OCI-LY7 (cell line): ENCODE results near the gene CBX8. TPM values are rescaled to one million over a fixed set of nuclear protein-coding genes. Genes with fewer than 3 reads are reported as not detected.

Source experiments
- BruUV-seq: library from RNA; stranded (reverse); fragments of 400-500 nt; replicated peaks from 2 replicates; lab custom pipeline; 2021; lab: Mats Ljungman, UMichigan
- CTCF ChIA-PET: fragments of 300-600 bp; sonication (Branson Sonifier 250); formaldehyde crosslinking; loops from one replicate; lab custom pipeline; 2022; ENCODE audit warnings: antibody characterized with exemption; ENCODE audit not compliant: unreplicated experiment; lab: Charles Lee
- POLR2A ChIA-PET: fragments of 300-600 bp; sonication (Branson Sonifier 250); formaldehyde crosslinking; loops from one replicate; lab custom pipeline; 2022; ENCODE audit warnings: antibody characterized with exemption; lab: Charles Lee
- DNase-seq: peaks from one replicate; pipeline ENCODE4 v3.0.0-alpha.2; 2015; ENCODE audit warnings: low spot score
- H2AFZ ChIP-seq: fragments of 200-600 bp; sonication (generic), shearing (Covaris generic); 2 replicates; pipeline ENCODE4 v1.6.1; 2014; ENCODE audit warnings: mild to moderate bottlenecking, antibody characterized with exemption, low read length, moderate library complexity
- H3K27ac ChIP-seq: fragments of 200-600 bp; sonication (generic); 2 replicates; pipeline ENCODE4 v1.5.1; 2014; ENCODE audit warnings: mixed run types, low read depth, mild to moderate bottlenecking, moderate library complexity, low read length, inconsistent platforms; ENCODE audit not compliant: poor library complexity, severe bottlenecking
- H3K36me3 ChIP-seq: fragments of 200-600 bp; sonication (generic); 2 replicates; pipeline ENCODE4 v1.6.1; 2014; ENCODE audit warnings: mild to moderate bottlenecking, antibody characterized with exemption, low read length, moderate library complexity, mixed read lengths; ENCODE audit not compliant: insufficient read depth
- H3K4me1 ChIP-seq: fragments of 200-600 bp; sonication (generic); 2 replicates; pipeline ENCODE4 v1.5.1; 2014; ENCODE audit warnings: mild to moderate bottlenecking, low read length; ENCODE audit not compliant: insufficient read depth, poor library complexity, severe bottlenecking
- H3K4me2 ChIP-seq: fragments of 200-600 bp; sonication (generic); 2 replicates; pipeline ENCODE4 v1.6.1; 2014; ENCODE audit warnings: mild to moderate bottlenecking, low read length
- H3K4me3 ChIP-seq: fragments of 200-600 bp; sonication (generic); 2 replicates; pipeline ENCODE4 v1.5.1; 2014; ENCODE audit warnings: mild to moderate bottlenecking, low read depth, low read length; ENCODE audit not compliant: poor library complexity, severe bottlenecking
- H3K79me2 ChIP-seq: fragments of 200-600 bp; sonication (generic); 2 replicates; pipeline ENCODE4 v1.6.1; 2016; ENCODE audit warnings: low read depth, mild to moderate bottlenecking, low read length, moderate library complexity, mixed read lengths; ENCODE audit not compliant: insufficient read depth
- H3K9me2 ChIP-seq: fragments of 200-600 bp; sonication (generic); 2 replicates; pipeline ENCODE4 v1.6.1; 2016; ENCODE audit warnings: mild to moderate bottlenecking, low read length, mixed read lengths; ENCODE audit not compliant: insufficient read depth
- H3K9me3 ChIP-seq: fragments of 200-600 bp; sonication (generic); 2 replicates; pipeline ENCODE4 v1.6.1; 2014; ENCODE audit warnings: mild to moderate bottlenecking, mixed run types, low read length, mixed read lengths
- H4K20me1 ChIP-seq: fragments of 200-600 bp; sonication (generic); 2 replicates; pipeline ENCODE4 v1.6.1; 2014; ENCODE audit warnings: mild to moderate bottlenecking, antibody characterized with exemption, low read length, moderate library complexity, mixed read lengths; ENCODE audit not compliant: insufficient read depth
- CTCF ChIP-seq: fragments of 200-600 bp; sonication (generic); conservative IDR thresholded peaks from 2 replicates; pipeline ENCODE4 v1.5.1; 2014; ENCODE audit warnings: mild to moderate bottlenecking, antibody characterized with exemption, low read length, moderate library complexity, mixed read lengths
- EZH2phosphoT487 ChIP-seq: fragments of 200-600 bp; sonication (generic); IDR thresholded peaks from 2 replicates; pipeline ENCODE4 v1.6.1; 2018; ENCODE audit warnings: low read depth, borderline replicate concordance, mild to moderate bottlenecking, mixed run types, antibody characterized with exemption, low read length, moderate library complexity, mixed read lengths
- intact Hi-C: fragments of 100-400 bp; cut with micrococcal nuclease; formaldehyde crosslinking; loops from one replicate; pipeline ENCODE4 v1.10.0; 2022; ENCODE audit not compliant: unreplicated experiment
- total RNA-seq, 2 experiments: library from RNA; depleted of rRNA in 1 of 2; stranded (reverse); fragments of >200 nt in 1 of 2; shearing (Covaris generic) in 1 of 2; gene quantifications; 2 replicates each; pipeline ENCODE4 v1.2.3, GENCODE V29; 2014 to 2022

Gene CBX8
- total RNA-seq, 2 experiments from 2014 or later: 7.5 to 16.3 TPM

- no peaks in the 10 kb centered on the region for H3K9me2 ChIP-seq
- peaks cover 13% of the 10 kb centered on the region; the same call in 1 of the 2 replicates for H4K20me1 ChIP-seq
- no peak for DNase-seq
- peaks cover 37% of the 10 kb centered on the region for H3K79me2 ChIP-seq
- TF ChIP-seq EZH2phosphoT487: no peak
- no peak for TF ChIP-seq CTCF
- H3K27ac ChIP-seq: no peak overlapping the region
- intact Hi-C loops: no loop called here
- H3K4me3 ChIP-seq: no peak overlapping the region
- H3K4me2 ChIP-seq: no peak overlapping the region
- ChIA-PET CTCF (no interaction called here), POLR2A (interaction anchor here (0.6 kb wide), 1 partner anchor 37 kb away, joined by 3 read pairs; the partner anchor contains the start of gene CBX8)
- peaks cover 33% of the 10 kb centered on the region for H3K4me1 ChIP-seq
- BruUV-seq: no TSS peak
- peaks cover 59% of the 10 kb centered on the region for H3K36me3 ChIP-seq
- no peak overlapping the region for H2AFZ ChIP-seq
- no peaks in the 10 kb centered on the region for H3K9me3 ChIP-seq
Measured at GRCh38 chr17:79833744-79834564, 37.1 kb upstream of the CBX8 start.

GRCh38 chr17:79833110-79833450 is 36.2 kb upstream of the CBX8 start:
- H3K4me1 ChIP-seq: peaks cover 35% of the 10 kb centered on the region
- H3K4me2 ChIP-seq: no peak overlapping the region
- H3K36me3 ChIP-seq: peaks cover 54% of the 10 kb centered on the region
- ChIA-PET POLR2A (no interaction called here), CTCF (no interaction called here)
- no peak for DNase-seq
- H4K20me1 ChIP-seq: peaks cover 9% of the 10 kb centered on the region; the same call in 1 of the 2 replicates
- H3K9me2 ChIP-seq: no peaks in the 10 kb centered on the region
- no peak overlapping the region for H3K4me3 ChIP-seq
- intact Hi-C loops: no loop called here
- H3K9me3 ChIP-seq: no peaks in the 10 kb centered on the region
- H2AFZ ChIP-seq: no peak overlapping the region
- peaks cover 33% of the 10 kb centered on the region for H3K79me2 ChIP-seq
- TF ChIP-seq CTCF (no peak), EZH2phosphoT487 (no peak)
- no TSS peak for BruUV-seq
- H3K27ac ChIP-seq: no peak overlapping the region
